OCI-LY7 (cell line): ENCODE results near the gene MRPS2.

Source experiments
- CTCF ChIP-seq: fragments of 200-600 bp; sonication (generic); conservative IDR thresholded peaks from 2 replicates; pipeline ENCODE4 v1.5.1; 2014; ENCODE audit warnings: mild to moderate bottlenecking, antibody characterized with exemption, low read length, moderate library complexity, mixed read lengths
- EZH2phosphoT487 ChIP-seq: fragments of 200-600 bp; sonication (generic); IDR thresholded peaks from 2 replicates; pipeline ENCODE4 v1.6.1; 2018; ENCODE audit warnings: low read depth, borderline replicate concordance, mild to moderate bottlenecking, mixed run types, antibody characterized with exemption, low read length, moderate library complexity, mixed read lengths

- TF ChIP-seq CTCF (no peak), EZH2phosphoT487 (no peak)
These were observed 11.7 kb downstream of the MRPS2 start for GRCh38 chr9:135512241-135512603.
